HepG2 (cell line): ENCODE data around the gene ATRNL1. TPM values are rescaled to one million over a fixed set of nuclear protein-coding genes. Genes with fewer than 3 reads are reported as not detected.

Experiments used
- ATAC-seq: fragments of 200-7000 bp; cut with Tn5 transposase; 3 replicates; pipeline ENCODE4 v1.9.1; 2020; ENCODE audit warnings: mild to moderate bottlenecking, moderate library complexity
- BruUV-seq: library from RNA; stranded (reverse); fragments of 400-500 nt; replicated peaks from 2 replicates; lab custom pipeline; 2021; lab: Mats Ljungman, UMichigan
- CTCF ChIA-PET: fragments of 300-600 bp; formaldehyde crosslinking; extraction: SDS; loops from one replicate; lab custom pipeline; 2021; ENCODE audit warnings: low total read pairs, inconsistent platforms, low intra/inter-chr PET ratio; lab: Yijun Ruan, JAX
- POLR2A ChIA-PET: fragments of 350-600 bp; sonication (Branson Sonifier 250); formaldehyde crosslinking; loops from one replicate; lab custom pipeline; 2020; ENCODE audit warnings: antibody characterized with exemption, inconsistent platforms; lab: Yijun Ruan, JAX
- DNase-seq: peaks from one replicate; pipeline ENCODE4 v3.0.0-alpha.2; 2015; ENCODE audit warnings: low spot score
- FAIRE-seq: peaks from 3 replicates; lab custom pipeline; 2011; peaks lifted over from hg19 to GRCh38; lab: Jason Lieb, UNC
- H2AFZ ChIP-seq: one replicate; pipeline ENCODE4 v1.6.1; 2011; ENCODE audit warnings: low read length, inconsistent platforms
- H3K27ac ChIP-seq: fragments of 300-600 bp; 3 replicates; pipeline ENCODE4 v1.8.0; 2011; ENCODE audit warnings: mixed run types, mild to moderate bottlenecking, mixed read lengths, low read length, inconsistent platforms; ENCODE audit not compliant: insufficient read depth; ENCODE audit errors: extremely low read length
- H3K27me3 ChIP-seq, 2 experiments: fragments of 200-600 bp in 1 of 2; 2 replicates in 1 of 2; 3 replicates in 1 of 2; pipeline versions ENCODE4 v1.6.0 to v1.8.0; 2011; ENCODE audit warnings: low read length in 2 of 2, mild to moderate bottlenecking in 2 of 2, moderate library complexity in 2 of 2, inconsistent platforms in 1 of 2; ENCODE audit not compliant: insufficient read depth in 2 of 2, control insufficient read depth in 1 of 2
- H3K36me3 ChIP-seq, 2 experiments: fragments of 200-600 bp in 1 of 2; replicated peaks in 1 of 2; 2 replicates in 1 of 2; 3 replicates in 1 of 2; pipeline versions ENCODE4 v1.5.1 to v1.8.0; 2011; ENCODE audit warnings: low read length in 2 of 2, inconsistent platforms in 1 of 2; ENCODE audit not compliant: insufficient read depth in 2 of 2, control insufficient read depth in 1 of 2
- H3K4me1 ChIP-seq: 2 replicates; pipeline ENCODE4 v1.5.1; 2012; ENCODE audit warnings: low read length, inconsistent platforms; ENCODE audit not compliant: insufficient read depth
- H3K4me2 ChIP-seq: 2 replicates; pipeline ENCODE4 v1.6.0; 2011; ENCODE audit warnings: low read depth, low read length, inconsistent platforms
- H3K4me3 ChIP-seq, 3 experiments: fragments of 200-600 bp in 1 of 3; sonication (generic), shearing (Covaris generic) in 1 of 3; replicated peaks in 1 of 3; 2 replicates each; pipeline ENCODE4 v1.5.1; 2011 to 2016; ENCODE audit warnings: low read length in 3 of 3, inconsistent platforms in 2 of 3, low read depth in 2 of 3, mild to moderate bottlenecking in 2 of 3, control low read depth in 1 of 3, mixed read lengths in 1 of 3; ENCODE audit not compliant: insufficient read depth in 1 of 3
- H3K79me2 ChIP-seq: one replicate; pipeline ENCODE4 v1.6.1; 2011; ENCODE audit warnings: low read length, inconsistent platforms; ENCODE audit not compliant: insufficient read depth
- H3K9ac ChIP-seq: 2 replicates; pipeline ENCODE4 v1.6.0; 2011; ENCODE audit warnings: mild to moderate bottlenecking, low read depth, low read length, inconsistent platforms; ENCODE audit not compliant: insufficient read depth
- H3K9me3 ChIP-seq: 2 replicates; pipeline ENCODE4 v1.5.1; 2012; ENCODE audit warnings: mild to moderate bottlenecking, low read length
- H4K20me1 ChIP-seq: 2 replicates; pipeline ENCODE4 v1.6.0; 2011; ENCODE audit warnings: inconsistent platforms, mild to moderate bottlenecking, low read length, moderate library complexity; ENCODE audit not compliant: insufficient read depth
- ATF1 ChIP-seq: IDR thresholded peaks from 2 replicates; pipeline ENCODE4 v1.6.1; 2016; ENCODE audit warnings: mild to moderate bottlenecking, control low read depth
- E2F2 ChIP-seq: sonication (generic); formaldehyde crosslinking; IDR thresholded peaks from 2 replicates; pipeline ENCODE4 v1.4.0; 2020; ENCODE audit warnings: missing genetic modification reagents, borderline replicate concordance
- ETV5 ChIP-seq: IDR thresholded peaks from 2 replicates; pipeline ENCODE4 v1.6.1; 2018; ENCODE audit warnings: missing biosample characterization, missing genetic modification reagents, inconsistent platforms, borderline replicate concordance
- FOXO1 ChIP-seq: sonication (generic); formaldehyde crosslinking; IDR thresholded peaks from 2 replicates; pipeline ENCODE4 v1.4.0; 2020; ENCODE audit warnings: missing genetic modification reagents
- GFI1 ChIP-seq: sonication (generic); formaldehyde crosslinking; IDR thresholded peaks from 2 replicates; pipeline ENCODE4 v1.5.0; 2020; ENCODE audit warnings: missing genetic modification reagents, mild to moderate bottlenecking, borderline replicate concordance
- HNRNPL ChIP-seq: fragments of 200-400 bp; formaldehyde crosslinking; IDR thresholded peaks from 2 replicates; pipeline ENCODE4 v1.6.1; 2017; ENCODE audit warnings: mild to moderate bottlenecking, low read depth, low read length
- IRF9 ChIP-seq: sonication (generic); formaldehyde crosslinking; IDR thresholded peaks from 2 replicates; pipeline ENCODE4 v1.8.0; 2022; ENCODE audit warnings: missing genetic modification reagents, mild to moderate bottlenecking, borderline replicate concordance
- MYPOP ChIP-seq: sonication (generic); formaldehyde crosslinking; IDR thresholded peaks from 2 replicates; pipeline ENCODE4 v1.8.1; 2023; ENCODE audit warnings: mild to moderate bottlenecking, moderate library complexity, missing genetic modification reagents
- NFAT5 ChIP-seq: sonication (generic); formaldehyde crosslinking; IDR thresholded peaks from 2 replicates; pipeline ENCODE4 v1.4.0; 2020; ENCODE audit warnings: missing genetic modification reagents
- NFATC3 ChIP-seq: sonication (generic); formaldehyde crosslinking; IDR thresholded peaks from 2 replicates; pipeline ENCODE4 v1.5.1; 2020; ENCODE audit warnings: mild to moderate bottlenecking, missing genetic modification reagents
- NFE2L2 ChIP-seq: fragments of 150-350 bp; IDR thresholded peaks from 2 replicates; pipeline ENCODE4 v1.6.1; 2014; ENCODE audit warnings: low read length
- PITX1 ChIP-seq: sonication (generic); formaldehyde crosslinking; IDR thresholded peaks from 2 replicates; pipeline ENCODE4 v1.5.1; 2020; ENCODE audit warnings: mild to moderate bottlenecking, missing genetic modification reagents
- RBFOX2 ChIP-seq: fragments of 200-400 bp; formaldehyde crosslinking; IDR thresholded peaks from 2 replicates; pipeline ENCODE4 v1.6.1; 2017; ENCODE audit warnings: low read depth, mild to moderate bottlenecking, low read length
- RFXAP ChIP-seq: sonication (generic); formaldehyde crosslinking; IDR thresholded peaks from 2 replicates; pipeline ENCODE4 v1.4.0; 2020; ENCODE audit warnings: missing genetic modification reagents, borderline replicate concordance
- TOPORS ChIP-seq: sonication (generic); formaldehyde crosslinking; IDR thresholded peaks from 2 replicates; pipeline ENCODE4 v1.8.0; 2023; ENCODE audit warnings: mild to moderate bottlenecking, missing genetic modification reagents
- ZNF678 ChIP-seq: sonication (generic); formaldehyde crosslinking; IDR thresholded peaks from 2 replicates; pipeline ENCODE4 v1.4.0; 2020; ENCODE audit warnings: mild to moderate bottlenecking, missing genetic modification reagents
- WGBS: methylation state at CpG from one replicate; pipeline ENCODE4 v1.1.6; 2017; ENCODE audit warnings: low lambda C conversion rate; 5-methylcytosine and 5-hydroxymethylcytosine counted together
- in situ Hi-C: cut with HindIII; loops from 2 replicates; pipeline ENCODE4 v1.10.0; 2017; ENCODE audit warnings: low pct_unique_long_range_greater_than_20kb; ENCODE audit not compliant: extremely low pct_ligation_motif_present
- intact Hi-C: fragments of 100-400 bp; cut with micrococcal nuclease; formaldehyde crosslinking; loops from one replicate; pipeline ENCODE4 v1.10.0; 2022; ENCODE audit not compliant: unreplicated experiment
- polyA plus RNA-seq, 8 experiments: library from polyadenylated mRNA; depleted of rRNA in 3 of 8; stranded (reverse) in 7 of 8; unstranded in 1 of 8; fragments of >200 nt; fragmentation: Illumina TruSeq in 4 of 8; extraction: Trizol in 4 of 8; gene quantifications; 2 replicates each; pipeline versions ENCODE4 v1.2.1 to v1.2.3, GENCODE V29; 2011 to 2016; ENCODE audit warnings: low read depth in 4 of 8, missing spikeins in 1 of 8, mixed read lengths in 1 of 8; ENCODE audit not compliant: insufficient read depth in 1 of 8
- total RNA-seq, 5 experiments: library from RNA; depleted of rRNA; stranded (reverse); fragments of >200 nt; fragmentation: Illumina TruSeq; extraction: Trizol; gene quantifications; 2 replicates each; pipeline ENCODE4 v1.2.3, GENCODE V29; 2016; ENCODE audit warnings: low read depth in 1 of 5

The ATRNL1 gene
- total and polyA plus RNA-seq, 2 of the 13 experiments (the other 11 are each of a cell fraction or from before 2014, with no cell fraction given): 0.04 TPM; not detected in 1

- TF ChIP-seq NFAT5 (CRISPR knock-in tag) (no peak), TOPORS (CRISPR knock-in tag) (no peak), ETV5 (CRISPR knock-in tag) (no peak), MYPOP (CRISPR knock-in tag) (no peak)
These were observed 116.0 kb downstream of the ATRNL1 start (continued) for GRCh38 chr10:115209133-115209532.

GRCh38 chr10:115214829-115215228 lies 121.7 kb downstream of the ATRNL1 start:
- Histone ChIP-seq H3K36me3 (no peaks in the 10 kb centered on the region), H3K4me2 (no peak overlapping the region), H3K79me2 (no peaks in the 10 kb centered on the region), H3K27ac (no peak overlapping the region), H4K20me1 (no peaks in the 10 kb centered on the region), H3K4me1 (no peaks in the 10 kb centered on the region), H3K4me3 (no peak overlapping the region), H3K9me3 (no peaks in the 10 kb centered on the region), H3K9ac (no peak overlapping the region), H2AFZ (no peak overlapping the region), H3K27me3 (no peaks in the 10 kb centered on the region)
- CTCF ChIA-PET: no interaction called here
- DNase-seq (no peak), FAIRE-seq (no peak), ATAC-seq (no peak)
- BruUV-seq: no TSS peak
- no peak for TF ChIP-seq RBFOX2
- TF ChIP-seq HNRNPL: no peak
- no peak for TF ChIP-seq NFE2L2
- no peak for TF ChIP-seq PITX1 (CRISPR knock-in tag)
- no peak for TF ChIP-seq RFXAP (CRISPR knock-in tag)
- no peak for TF ChIP-seq ATF1 (CRISPR knock-in tag)
- no peak for TF ChIP-seq E2F2 (CRISPR knock-in tag)
- no peak for TF ChIP-seq FOXO1
- TF ChIP-seq GFI1: no peak
- TF ChIP-seq NFATC3 (CRISPR knock-in tag): no peak
- no peak for TF ChIP-seq IRF9 (CRISPR knock-in tag)
- TF ChIP-seq ZNF678 (CRISPR knock-in tag): no peak
- intact Hi-C loops (no loop called here), in situ Hi-C loops (no loop called here)
- POLR2A ChIA-PET: no interaction called here
- WGBS: 5% methylated on average over 2 of the region's 2 CpGs
